Stimulated activated CD8-positive, alpha-beta memory T cell treated with anti-CD3 and anti-CD28 coated beads, Interleukin-4, amount 100 ng/mL, for 24 hours (primary cell): ENCODE data around the gene VPREB3.

ENCODE experiments used
- DNase-seq: peaks from one replicate; pipeline ENCODE4 v3.0.0-alpha.2; 2020; ENCODE audit warnings: low read depth

The VPREB3 gene

GRCh38 chr22:23754220-23754919 lies at the start of gene VPREB3:
TSS of gene VPREB3 (minus strand) at chr22:23754425. CDS start at chr22:23754363, 62 bp downstream.
- DNase-seq = no peak

GRCh38 chr22:23803001-23803819 lies 49.0 kb upstream of the VPREB3 start:
- no peak for DNase-seq

- no peak for DNase-seq
Observed at GRCh38 chr22:23801886-23802377, 47.7 kb upstream of the VPREB3 start.

GRCh38 chr22:23801238-23801821 lies 47.1 kb upstream of the VPREB3 start:
- no peak for DNase-seq

- no peak for DNase-seq
Observed at GRCh38 chr22:23800297-23801237, 46.3 kb upstream of the VPREB3 start.

- DNase-seq = no peak
Observed at GRCh38 chr22:23796461-23796860, 42.2 kb upstream of the VPREB3 start.

GRCh38 chr22:23793326-23793725 lies 39.1 kb upstream of the VPREB3 start:
- DNase-seq = no peak

GRCh38 chr22:23791738-23792645 lies 37.8 kb upstream of the VPREB3 start:
- no peak for DNase-seq

GRCh38 chr22:23790819-23791737 lies 36.9 kb upstream of the VPREB3 start:
- no peak for DNase-seq

- DNase-seq = no peak
Observed at GRCh38 chr22:23789638-23790037, 35.4 kb upstream of the VPREB3 start.

GRCh38 chr22:23789121-23789520 lies 34.9 kb upstream of the VPREB3 start:
- no peak for DNase-seq

- DNase-seq = no peak
Observed at GRCh38 chr22:23787910-23788309, 33.7 kb upstream of the VPREB3 start.

- DNase-seq = no peak
Observed at GRCh38 chr22:23787600-23787896, 33.3 kb upstream of the VPREB3 start.

- DNase-seq = peak; percentile 81
Observed at GRCh38 chr22:23786752-23787599, 32.8 kb upstream of the VPREB3 start, which contains the start of gene SMARCB1. TSS of gene SMARCB1 (plus strand) at chr22:23786966. CDS start at chr22:23787170, 204 bp downstream.

GRCh38 chr22:23786261-23786710 lies 32.1 kb upstream of the VPREB3 start:
- no peak for DNase-seq

GRCh38 chr22:23784215-23784732 lies 30.0 kb upstream of the VPREB3 start:
- no peak for DNase-seq

- DNase-seq = no peak
Observed at GRCh38 chr22:23783265-23784150, 29.3 kb upstream of the VPREB3 start.
